Esophagus squamous epithelium (tissue), 4 donors: Measurements from ENCODE around the gene CYP21A2.
"Not testable (repeated sequence)": the region's sequence is repeated elsewhere in the genome, so short reads cannot be mapped to it uniquely, and the experiment has no call there.

Experiments
- POLR2A ChIP-seq, 4 donors: fragments of 450-650 bp; IDR thresholded peaks; one replicate each; pipeline ENCODE4 v1.6.1; 2017; ENCODE audit warnings: antibody characterized with exemption in 4 of 4, mild to moderate bottlenecking in 4 of 4, moderate library complexity in 3 of 4
- TF ChIP-seq, protein P1 (sequence below), 6 experiments: fragments of 450-650 bp in 4 of 6; fragments of 200-600 bp in 2 of 6; sonication (generic) in 2 of 6; IDR thresholded peaks; one replicate each; pipeline ENCODE4 v1.5.1; 2016 to 2019; ENCODE audit warnings: antibody characterized with exemption in 6 of 6, mild to moderate bottlenecking in 4 of 6, moderate library complexity in 4 of 6

DNA sequence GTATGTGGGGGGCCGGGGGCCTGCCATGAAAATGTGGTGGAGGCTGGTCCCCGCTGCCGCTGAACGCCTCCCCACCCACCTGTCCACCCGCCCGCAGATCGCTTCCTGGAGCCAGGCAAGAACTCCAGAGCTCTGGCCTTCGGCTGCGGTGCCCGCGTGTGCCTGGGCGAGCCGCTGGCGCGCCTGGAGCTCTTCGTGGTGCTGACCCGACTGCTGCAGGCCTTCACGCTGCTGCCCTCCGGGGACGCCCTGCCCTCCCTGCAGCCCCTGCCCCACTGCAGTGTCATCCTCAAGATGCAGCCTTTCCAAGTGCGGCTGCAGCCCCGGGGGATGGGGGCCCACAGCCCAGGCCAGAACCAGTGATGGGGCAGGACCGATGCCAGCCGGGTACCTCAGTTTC, 30.2 kb upstream of the CYP21A2 start:
- TF ChIP-seq POLR2A (IDR thresholded peaks at IDR 0.05): not testable (repeated sequence)
- TF ChIP-seq, protein P1, sequence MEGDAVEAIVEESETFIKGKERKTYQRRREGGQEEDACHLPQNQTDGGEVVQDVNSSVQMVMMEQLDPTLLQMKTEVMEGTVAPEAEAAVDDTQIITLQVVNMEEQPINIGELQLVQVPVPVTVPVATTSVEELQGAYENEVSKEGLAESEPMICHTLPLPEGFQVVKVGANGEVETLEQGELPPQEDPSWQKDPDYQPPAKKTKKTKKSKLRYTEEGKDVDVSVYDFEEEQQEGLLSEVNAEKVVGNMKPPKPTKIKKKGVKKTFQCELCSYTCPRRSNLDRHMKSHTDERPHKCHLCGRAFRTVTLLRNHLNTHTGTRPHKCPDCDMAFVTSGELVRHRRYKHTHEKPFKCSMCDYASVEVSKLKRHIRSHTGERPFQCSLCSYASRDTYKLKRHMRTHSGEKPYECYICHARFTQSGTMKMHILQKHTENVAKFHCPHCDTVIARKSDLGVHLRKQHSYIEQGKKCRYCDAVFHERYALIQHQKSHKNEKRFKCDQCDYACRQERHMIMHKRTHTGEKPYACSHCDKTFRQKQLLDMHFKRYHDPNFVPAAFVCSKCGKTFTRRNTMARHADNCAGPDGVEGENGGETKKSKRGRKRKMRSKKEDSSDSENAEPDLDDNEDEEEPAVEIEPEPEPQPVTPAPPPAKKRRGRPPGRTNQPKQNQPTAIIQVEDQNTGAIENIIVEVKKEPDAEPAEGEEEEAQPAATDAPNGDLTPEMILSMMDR (IDR thresholded peaks at IDR 0.05): not testable (repeated sequence)
